ENCODE measurements around the gene SFMBT2. TPM values are rescaled to one million over a fixed set of nuclear protein-coding genes. Genes with fewer than 3 reads are reported as not detected.

SFMBT2 gene
- polyA plus RNA-seq, 4 donors: 0.45 to 2.5 (median 1.3) TPM

- H3K36me3 ChIP-seq (ENCODE audit: control insufficient read depth in 3 of 3, insufficient read depth in 2 of 3, low read depth in 1 of 3, low read length in 3 of 3): no peaks in the 10 kb centered on the region
- H3K4me1 ChIP-seq (ENCODE audit: control insufficient read depth in 3 of 3, insufficient read depth in 2 of 3, low read depth in 1 of 3, low read length in 2 of 3): no peaks in the 10 kb centered on the region
- 75 to 85% (median 81%) methylated on average over 6 of the region's 6 CpGs for WGBS, 3 donors
- H3K9me3 ChIP-seq (ENCODE audit: control insufficient read depth in 2 of 2, insufficient read depth in 1 of 2, low read depth in 1 of 2, low read length in 1 of 2): no peaks in the 10 kb centered on the region
- H3K27ac ChIP-seq (ENCODE audit: low read depth in 1 of 3, low read length in 2 of 3): no peak overlapping the region
- H3K27me3 ChIP-seq (ENCODE audit: control insufficient read depth in 3 of 3, insufficient read depth in 3 of 3, low read length in 3 of 3): no peaks in the 10 kb centered on the region
- DNase-seq (no peak), FAIRE-seq (no peak)
- no peak overlapping the region for H3K4me3 ChIP-seq (ENCODE audit: low read depth in 1 of 3, low read length in 3 of 3)
These were observed 125.1 kb downstream of the SFMBT2 start for GRCh38 chr10:7285522-7286322.

DNA sequence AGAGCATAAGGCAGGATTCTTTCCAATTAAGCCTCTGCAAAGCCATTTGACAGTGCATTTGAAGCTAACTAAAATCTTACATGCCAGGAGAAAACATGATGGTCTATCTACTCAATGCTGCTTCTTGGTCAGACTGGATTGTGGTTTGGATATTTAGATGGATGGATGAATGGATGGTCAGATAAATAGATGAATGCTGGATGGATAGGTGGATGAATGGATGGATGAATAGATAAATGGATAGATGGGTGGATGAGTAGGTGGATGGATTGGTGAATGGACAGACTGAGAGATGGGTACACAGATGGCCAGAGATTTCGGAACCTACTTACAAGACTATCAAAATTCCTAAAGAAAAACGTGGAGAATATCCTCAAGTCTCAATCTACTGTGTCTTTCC, 127.6 kb downstream of the SFMBT2 start:
- WGBS, 3 donors: 58 to 94% (median 77%) methylated on average over 2 of the region's 2 CpGs
- Histone ChIP-seq H3K9me3 (ENCODE audit: control insufficient read depth in 2 of 2, insufficient read depth in 1 of 2, low read depth in 1 of 2, low read length in 1 of 2) (no peaks in the 10 kb centered on the region), H3K4me3 (ENCODE audit: low read depth in 1 of 3, low read length in 3 of 3) (no peak overlapping the region), H3K27me3 (ENCODE audit: control insufficient read depth in 3 of 3, insufficient read depth in 3 of 3, low read length in 3 of 3) (no peaks in the 10 kb centered on the region), H3K36me3 (ENCODE audit: control insufficient read depth in 3 of 3, insufficient read depth in 2 of 3, low read depth in 1 of 3, low read length in 3 of 3) (no peaks in the 10 kb centered on the region), H3K27ac (ENCODE audit: low read depth in 1 of 3, low read length in 2 of 3) (no peak overlapping the region), H3K4me1 (ENCODE audit: control insufficient read depth in 3 of 3, insufficient read depth in 2 of 3, low read depth in 1 of 3, low read length in 2 of 3) (no peaks in the 10 kb centered on the region)
- FAIRE-seq (no peak), DNase-seq (no peak)

- FAIRE-seq: no peak
- DNase-seq: no peak
- H3K36me3 ChIP-seq (ENCODE audit: control insufficient read depth in 3 of 3, insufficient read depth in 2 of 3, low read depth in 1 of 3, low read length in 3 of 3): no peaks in the 10 kb centered on the region
- H3K9me3 ChIP-seq (ENCODE audit: control insufficient read depth in 2 of 2, insufficient read depth in 1 of 2, low read depth in 1 of 2, low read length in 1 of 2): no peaks in the 10 kb centered on the region
- WGBS, 3 donors: 53 to 67% (median 62%) methylated on average over 7 of the region's 7 CpGs
- H3K27me3 ChIP-seq (ENCODE audit: control insufficient read depth in 3 of 3, insufficient read depth in 3 of 3, low read length in 3 of 3): no peaks in the 10 kb centered on the region
- H3K27ac ChIP-seq (ENCODE audit: low read depth in 1 of 3, low read length in 2 of 3): no peak overlapping the region
- H3K4me1 ChIP-seq (ENCODE audit: control insufficient read depth in 3 of 3, insufficient read depth in 2 of 3, low read depth in 1 of 3, low read length in 2 of 3): no peaks in the 10 kb centered on the region
- H3K4me3 ChIP-seq (ENCODE audit: low read depth in 1 of 3, low read length in 3 of 3): no peak overlapping the region
These were observed 128.4 kb downstream of the SFMBT2 start for GRCh38 chr10:7282457-7282856.

DNA sequence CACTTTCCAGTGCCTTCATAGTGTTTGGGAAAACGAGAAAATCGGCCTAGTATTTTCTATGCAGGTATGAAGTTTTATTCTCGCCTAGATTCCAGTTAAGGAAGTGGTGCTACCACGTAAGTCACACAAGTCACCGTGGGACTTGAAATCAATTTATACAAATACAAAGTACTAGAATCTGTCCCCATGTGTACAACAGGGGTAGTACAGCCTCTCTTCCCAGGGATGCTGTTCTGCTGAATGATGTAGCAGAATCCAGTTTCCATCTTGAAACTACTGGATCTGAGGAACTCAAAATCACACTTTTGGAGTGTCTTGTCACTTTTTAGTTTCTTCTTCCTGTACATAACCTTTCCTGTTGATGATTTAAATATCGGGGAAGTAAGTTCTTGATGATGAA, 129.4 kb downstream of the SFMBT2 start:
- WGBS, 3 donors: 81 to 87% (median 87%) methylated on average over 6 of the region's 6 CpGs
- Histone ChIP-seq H3K4me1 (ENCODE audit: control insufficient read depth in 3 of 3, insufficient read depth in 2 of 3, low read depth in 1 of 3, low read length in 2 of 3) (no peaks in the 10 kb centered on the region), H3K27ac (ENCODE audit: low read depth in 1 of 3, low read length in 2 of 3) (no peak overlapping the region), H3K4me3 (ENCODE audit: low read depth in 1 of 3, low read length in 3 of 3) (no peak overlapping the region), H3K27me3 (ENCODE audit: control insufficient read depth in 3 of 3, insufficient read depth in 3 of 3, low read length in 3 of 3) (no peaks in the 10 kb centered on the region), H3K9me3 (ENCODE audit: control insufficient read depth in 2 of 2, insufficient read depth in 1 of 2, low read depth in 1 of 2, low read length in 1 of 2) (no peaks in the 10 kb centered on the region), H3K36me3 (ENCODE audit: control insufficient read depth in 3 of 3, insufficient read depth in 2 of 3, low read depth in 1 of 3, low read length in 3 of 3) (no peaks in the 10 kb centered on the region)
- DNase-seq (no peak), FAIRE-seq (no peak)

DNA sequence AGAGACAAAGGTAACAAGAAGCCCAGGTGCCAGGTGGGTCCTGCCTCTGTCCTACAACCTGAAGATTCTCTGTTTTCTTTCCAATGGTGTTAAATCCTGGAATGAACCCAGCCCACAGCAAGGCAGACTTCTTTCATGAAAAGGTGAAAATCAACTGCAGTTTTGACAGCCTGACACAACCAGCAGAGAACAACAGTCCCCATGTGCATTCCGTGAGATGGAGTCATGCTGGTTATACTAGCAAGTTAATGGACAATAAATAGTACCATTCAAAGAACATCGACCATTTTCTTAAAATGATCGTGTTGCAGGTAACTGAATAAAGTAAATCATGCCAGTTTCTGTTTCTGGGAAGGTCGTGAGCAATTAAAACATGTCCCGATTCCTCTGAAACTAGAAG, 131.5 kb downstream of the SFMBT2 start:
- FAIRE-seq (no peak), DNase-seq (no peak)
- H3K4me1 ChIP-seq (ENCODE audit: control insufficient read depth in 3 of 3, insufficient read depth in 2 of 3, low read depth in 1 of 3, low read length in 2 of 3): no peaks in the 10 kb centered on the region
- no peak overlapping the region for H3K4me3 ChIP-seq (ENCODE audit: low read depth in 1 of 3, low read length in 3 of 3)
- no peaks in the 10 kb centered on the region for H3K9me3 ChIP-seq (ENCODE audit: control insufficient read depth in 2 of 2, insufficient read depth in 1 of 2, low read depth in 1 of 2, low read length in 1 of 2)
- no peak overlapping the region for H3K27ac ChIP-seq (ENCODE audit: low read depth in 1 of 3, low read length in 2 of 3)
- no peaks in the 10 kb centered on the region for H3K27me3 ChIP-seq (ENCODE audit: control insufficient read depth in 3 of 3, insufficient read depth in 3 of 3, low read length in 3 of 3)
- no peaks in the 10 kb centered on the region for H3K36me3 ChIP-seq (ENCODE audit: control insufficient read depth in 3 of 3, insufficient read depth in 2 of 3, low read depth in 1 of 3, low read length in 3 of 3)
- WGBS, 3 donors: 80 to 91% (median 89%) methylated on average over 5 of the region's 5 CpGs

DNA sequence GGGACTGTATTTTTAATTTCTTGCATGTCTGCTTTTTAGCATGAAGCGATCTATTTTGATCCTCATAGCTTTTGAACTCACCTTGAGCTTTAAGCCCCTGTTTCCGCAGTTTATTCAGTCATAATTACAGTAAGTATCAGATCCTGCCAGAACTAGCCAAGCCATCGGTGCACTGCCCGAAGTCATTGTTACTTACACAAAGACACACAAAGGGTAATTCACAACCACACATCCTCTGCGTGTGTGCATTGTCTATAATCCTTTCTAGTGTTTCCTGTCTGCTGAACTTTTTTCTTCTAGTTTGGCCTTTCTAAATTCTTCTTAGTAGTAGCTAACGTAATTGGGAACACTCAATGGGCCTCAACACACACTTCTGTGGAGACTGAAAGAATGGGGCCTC, 133.0 kb downstream of the SFMBT2 start:
- no peaks in the 10 kb centered on the region for H3K36me3 ChIP-seq (ENCODE audit: control insufficient read depth in 3 of 3, insufficient read depth in 2 of 3, low read depth in 1 of 3, low read length in 3 of 3)
- no peak for DNase-seq
- FAIRE-seq: no peak

GRCh38 chr10:7277432-7277831, 133.4 kb downstream of the SFMBT2 start:
- H3K27me3 ChIP-seq (ENCODE audit: control insufficient read depth in 3 of 3, insufficient read depth in 3 of 3, low read length in 3 of 3): no peaks in the 10 kb centered on the region
- no peaks in the 10 kb centered on the region for H3K9me3 ChIP-seq (ENCODE audit: control insufficient read depth in 2 of 2, insufficient read depth in 1 of 2, low read depth in 1 of 2, low read length in 1 of 2)
- H3K4me1 ChIP-seq (ENCODE audit: control insufficient read depth in 3 of 3, insufficient read depth in 2 of 3, low read depth in 1 of 3, low read length in 2 of 3): no peaks in the 10 kb centered on the region
- FAIRE-seq (no peak), DNase-seq (no peak)
- no peaks in the 10 kb centered on the region for H3K36me3 ChIP-seq (ENCODE audit: control insufficient read depth in 3 of 3, insufficient read depth in 2 of 3, low read depth in 1 of 3, low read length in 3 of 3)
- H3K27ac ChIP-seq (ENCODE audit: low read depth in 1 of 3, low read length in 2 of 3): no peak overlapping the region
- WGBS, 3 donors: 41 to 60% (median 51%) methylated on average over 2 of the region's 2 CpGs
- no peak overlapping the region for H3K4me3 ChIP-seq (ENCODE audit: low read depth in 1 of 3, low read length in 3 of 3)

More for the DNA sequence above, 133.0 kb downstream of the SFMBT2 start:
- H3K4me3 ChIP-seq (ENCODE audit: low read depth in 1 of 3, low read length in 3 of 3): no peak overlapping the region
- 81 to 86% (median 81%) methylated on average over 6 of the region's 6 CpGs for WGBS, 3 donors
- H3K9me3 ChIP-seq (ENCODE audit: control insufficient read depth in 2 of 2, insufficient read depth in 1 of 2, low read depth in 1 of 2, low read length in 1 of 2): no peaks in the 10 kb centered on the region
- no peak overlapping the region for H3K27ac ChIP-seq (ENCODE audit: low read depth in 1 of 3, low read length in 2 of 3)
- no peaks in the 10 kb centered on the region for H3K27me3 ChIP-seq (ENCODE audit: control insufficient read depth in 3 of 3, insufficient read depth in 3 of 3, low read length in 3 of 3)
- no peaks in the 10 kb centered on the region for H3K4me1 ChIP-seq (ENCODE audit: control insufficient read depth in 3 of 3, insufficient read depth in 2 of 3, low read depth in 1 of 3, low read length in 2 of 3)

DNA sequence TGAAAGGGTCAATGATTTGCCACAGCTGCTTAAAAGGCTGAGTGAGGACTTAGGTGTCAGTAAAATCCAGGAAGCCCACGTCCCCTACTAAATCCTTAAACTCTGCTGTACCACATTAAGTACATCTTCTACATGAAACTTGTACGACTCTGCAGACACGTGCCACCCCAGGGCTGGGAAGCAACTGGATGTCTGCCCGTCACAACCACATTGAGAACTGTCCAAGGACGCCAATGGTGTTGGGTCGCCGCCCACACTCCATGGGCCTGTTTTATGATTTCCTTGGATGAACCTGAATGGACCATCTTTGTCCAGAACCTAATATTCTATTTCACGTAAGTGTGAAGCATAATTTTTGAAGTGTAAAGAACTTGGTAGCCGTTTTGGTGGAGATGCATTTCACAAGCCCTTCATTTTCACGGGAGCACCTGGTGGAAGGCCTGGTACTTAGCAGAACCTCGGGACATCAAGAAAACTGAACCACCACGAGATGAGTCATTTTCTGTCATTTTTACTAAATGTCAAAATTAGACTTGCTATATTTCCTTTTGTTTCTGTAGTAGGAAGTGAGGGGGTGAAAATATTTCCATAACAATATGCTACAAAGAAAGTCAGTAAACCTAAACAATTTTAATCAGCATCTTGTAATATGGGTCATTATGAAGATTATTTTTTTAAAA, 134.9 kb downstream of the SFMBT2 start:
- Histone ChIP-seq H3K36me3 (ENCODE audit: control insufficient read depth in 3 of 3, insufficient read depth in 2 of 3, low read depth in 1 of 3, low read length in 3 of 3) (no peaks in the 10 kb centered on the region), H3K4me3 (ENCODE audit: low read depth in 1 of 3, low read length in 3 of 3) (no peak overlapping the region), H3K9me3 (ENCODE audit: control insufficient read depth in 2 of 2, insufficient read depth in 1 of 2, low read depth in 1 of 2, low read length in 1 of 2) (no peaks in the 10 kb centered on the region), H3K4me1 (ENCODE audit: control insufficient read depth in 3 of 3, insufficient read depth in 2 of 3, low read depth in 1 of 3, low read length in 2 of 3) (no peaks in the 10 kb centered on the region), H3K27ac (ENCODE audit: low read depth in 1 of 3, low read length in 2 of 3) (no peak overlapping the region), H3K27me3 (ENCODE audit: control insufficient read depth in 3 of 3, insufficient read depth in 3 of 3, low read length in 3 of 3) (no peaks in the 10 kb centered on the region)
- DNase-seq (no peak), FAIRE-seq (no peak)
- WGBS, 3 donors: 75 to 82% (median 78%) methylated on average over 12 of the region's 12 CpGs

Measured in small intestine (tissue), 7 donors.